Keratinocyte (primary cell): ENCODE data around the gene URB2. TPM values are rescaled to one million over a fixed set of nuclear protein-coding genes. Genes with fewer than 3 reads are reported as not detected.

Experiments used
- DNase-seq: peaks from one replicate; pipeline ENCODE4 v3.0.0-alpha.2; 2011; ENCODE audit warnings: low read depth, missing footprints, low spot score
- FAIRE-seq: peaks from 2 replicates; lab custom pipeline; 2011; peaks lifted over from hg19 to GRCh38; lab: Jason Lieb, UNC
- H2AFZ ChIP-seq: 2 replicates; pipeline ENCODE4 v1.6.0; 2012; ENCODE audit warnings: low read length, control low read depth, inconsistent platforms; ENCODE audit not compliant: control insufficient read depth
- H3K27ac ChIP-seq: 2 replicates; pipeline ENCODE4 v1.5.1; 2011; ENCODE audit warnings: low read length; ENCODE audit not compliant: control insufficient read depth, insufficient read depth
- H3K27me3 ChIP-seq: 3 replicates; pipeline ENCODE4 v1.6.0; 2011; ENCODE audit warnings: low read length; ENCODE audit not compliant: control insufficient read depth, insufficient read depth; ENCODE audit errors: extremely low read depth
- H3K36me3 ChIP-seq, 2 experiments: 2 replicates in 1 of 2; 3 replicates in 1 of 2; pipeline ENCODE4 v1.5.1; 2011; ENCODE audit warnings: low read length in 2 of 2, mild to moderate bottlenecking in 1 of 2; ENCODE audit not compliant: control insufficient read depth in 2 of 2, insufficient read depth in 2 of 2; ENCODE audit errors: extremely low read depth in 1 of 2
- H3K4me1 ChIP-seq: 3 replicates; pipeline ENCODE4 v1.5.1; 2011; ENCODE audit warnings: low read length; ENCODE audit not compliant: control insufficient read depth, insufficient read depth; ENCODE audit errors: extremely low read depth
- H3K4me2 ChIP-seq: 3 replicates; pipeline ENCODE4 v1.6.0; 2011; ENCODE audit warnings: low read depth, low read length; ENCODE audit not compliant: control insufficient read depth, insufficient read depth; ENCODE audit errors: extremely low read depth
- H3K4me3 ChIP-seq, 3 experiments: fragments of 200-600 bp in 1 of 3; sonication (generic) in 1 of 3; 2 replicates in 2 of 3; 3 replicates in 1 of 3; pipeline ENCODE4 v1.5.1; 2011 to 2016; ENCODE audit warnings: low read length in 3 of 3, mild to moderate bottlenecking in 3 of 3, control low read depth in 2 of 3, inconsistent platforms in 1 of 3, low read depth in 1 of 3, mixed read lengths in 1 of 3, mixed run types in 1 of 3, moderate library complexity in 1 of 3; ENCODE audit not compliant: control insufficient read depth in 2 of 3, insufficient read depth in 2 of 3; ENCODE audit errors: extremely low read depth in 1 of 3
- H3K79me2 ChIP-seq: 2 replicates; pipeline ENCODE4 v1.6.0; 2012; ENCODE audit warnings: low read length; ENCODE audit not compliant: control insufficient read depth, insufficient read depth
- H3K9ac ChIP-seq: 3 replicates; pipeline ENCODE4 v1.6.0; 2011; ENCODE audit warnings: low read length; ENCODE audit not compliant: control insufficient read depth, insufficient read depth; ENCODE audit errors: extremely low read depth
- H3K9me1 ChIP-seq: 3 replicates; pipeline ENCODE4 v1.6.0; 2011; ENCODE audit warnings: low read length; ENCODE audit not compliant: control insufficient read depth, insufficient read depth; ENCODE audit errors: extremely low read depth
- H3K9me3 ChIP-seq: 2 replicates; pipeline ENCODE4 v1.5.1; 2012; ENCODE audit warnings: low read depth, low read length; ENCODE audit not compliant: control insufficient read depth
- H4K20me1 ChIP-seq: 3 replicates; pipeline ENCODE4 v1.6.0; 2011; ENCODE audit warnings: low read length; ENCODE audit not compliant: control insufficient read depth, insufficient read depth; ENCODE audit errors: extremely low read depth
- EZH2 ChIP-seq: IDR thresholded peaks from one replicate; pipeline ENCODE4 v1.6.1; 2012; ENCODE audit warnings: inconsistent platforms, mild to moderate bottlenecking, low read length, moderate library complexity
- dilution Hi-C: fragments of 300-500 bp; cut with MboI; formaldehyde crosslinking; loops from one replicate; pipeline ENCODE4 v1.7.0; 2020; ENCODE audit warnings: low sequenced_read_pairs; ENCODE audit not compliant: extremely low pct_ligation_motif_present
- polyA plus RNA-seq, 5 experiments: library from polyadenylated mRNA; depleted of rRNA in 3 of 5; stranded (reverse) in 3 of 5; stranded (forward) in 1 of 5; unstranded in 1 of 5; fragments of >200 nt; gene quantifications; 1 replicate in 1 of 5; 2 replicates in 3 of 5; 3 replicates in 1 of 5; pipeline versions ENCODE4 v1.2.1 to v1.2.3, GENCODE V29; 2011 to 2012; ENCODE audit warnings: missing spikeins in 2 of 5, low read depth in 1 of 5, low replicate concordance in 1 of 5
- TF ChIP-seq, protein P1 (sequence below), 3 experiments: IDR thresholded peaks in 1 of 3; conservative IDR thresholded peaks in 1 of 3; optimal IDR thresholded peaks in 1 of 3; 2 replicates in 2 of 3; 3 replicates in 1 of 3; pipeline versions ENCODE3 to v1.5.1; 2011; ENCODE audit warnings: low read length in 3 of 3, mild to moderate bottlenecking in 3 of 3, moderate library complexity in 2 of 3, control low read depth in 1 of 3, inconsistent platforms in 1 of 3; ENCODE audit not compliant: insufficient read depth in 2 of 3; ENCODE audit errors: extremely low read depth in 1 of 3

The URB2 gene
- polyA plus RNA-seq, 1 donor (not counting 4 experiments of a cell fraction or from before 2014, with no cell fraction given), result 8.5 TPM

DNA sequence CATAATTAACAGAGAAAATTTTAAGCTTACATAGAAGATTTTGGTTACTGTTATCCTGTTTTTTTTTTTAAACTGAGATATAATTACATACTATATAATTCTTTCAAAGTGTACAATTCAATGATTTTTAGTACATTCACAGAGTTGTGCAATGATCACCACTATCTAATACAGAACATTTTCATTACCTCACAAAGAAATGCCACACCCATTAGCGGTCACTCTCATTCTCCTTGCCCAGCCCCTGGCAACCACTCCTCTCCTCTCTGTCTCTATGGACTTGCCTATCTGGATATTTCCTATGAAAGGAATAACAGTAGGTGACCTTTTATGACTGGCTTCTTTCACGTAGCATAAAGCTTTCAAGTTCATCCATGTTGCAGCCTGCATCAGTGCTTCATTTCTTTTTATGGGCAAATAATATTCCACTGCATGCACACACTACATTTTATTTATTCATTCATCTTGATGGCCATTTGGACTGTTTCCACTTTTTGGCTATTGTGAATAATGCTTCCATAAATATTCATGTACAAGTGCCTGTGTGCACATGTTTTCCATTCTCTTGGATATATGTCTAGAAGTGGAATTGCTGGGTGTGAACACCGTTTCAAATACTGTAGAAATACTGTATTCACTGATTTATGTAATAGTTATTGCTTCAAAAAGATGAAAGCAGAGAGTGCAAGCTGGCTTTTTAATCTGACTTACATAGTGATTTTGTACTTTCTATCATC lies 26.7 kb upstream of the URB2 start:
- Histone ChIP-seq H4K20me1 (peaks cover 2% of the 10 kb centered on the region), H3K79me2 (peaks cover 21% of the 10 kb centered on the region), H3K4me2 (no peak overlapping the region), H3K9ac (no peak overlapping the region), H3K27me3 (no peaks in the 10 kb centered on the region), H3K9me3 (no peaks in the 10 kb centered on the region), H3K9me1 (no peaks in the 10 kb centered on the region), H3K4me3 (no peak overlapping the region), H3K36me3 (peaks cover 13 to 19% of the 10 kb centered on the region in 2 experiments), H3K4me1 (no peaks in the 10 kb centered on the region), H3K27ac (no peak overlapping the region), H2AFZ (no peak overlapping the region)
- FAIRE-seq (no peak), DNase-seq (no peak)
- dilution Hi-C loops, result no loop called here
- no peak for TF ChIP-seq EZH2
- TF ChIP-seq, protein P1, sequence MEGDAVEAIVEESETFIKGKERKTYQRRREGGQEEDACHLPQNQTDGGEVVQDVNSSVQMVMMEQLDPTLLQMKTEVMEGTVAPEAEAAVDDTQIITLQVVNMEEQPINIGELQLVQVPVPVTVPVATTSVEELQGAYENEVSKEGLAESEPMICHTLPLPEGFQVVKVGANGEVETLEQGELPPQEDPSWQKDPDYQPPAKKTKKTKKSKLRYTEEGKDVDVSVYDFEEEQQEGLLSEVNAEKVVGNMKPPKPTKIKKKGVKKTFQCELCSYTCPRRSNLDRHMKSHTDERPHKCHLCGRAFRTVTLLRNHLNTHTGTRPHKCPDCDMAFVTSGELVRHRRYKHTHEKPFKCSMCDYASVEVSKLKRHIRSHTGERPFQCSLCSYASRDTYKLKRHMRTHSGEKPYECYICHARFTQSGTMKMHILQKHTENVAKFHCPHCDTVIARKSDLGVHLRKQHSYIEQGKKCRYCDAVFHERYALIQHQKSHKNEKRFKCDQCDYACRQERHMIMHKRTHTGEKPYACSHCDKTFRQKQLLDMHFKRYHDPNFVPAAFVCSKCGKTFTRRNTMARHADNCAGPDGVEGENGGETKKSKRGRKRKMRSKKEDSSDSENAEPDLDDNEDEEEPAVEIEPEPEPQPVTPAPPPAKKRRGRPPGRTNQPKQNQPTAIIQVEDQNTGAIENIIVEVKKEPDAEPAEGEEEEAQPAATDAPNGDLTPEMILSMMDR (optimal IDR thresholded peaks at IDR 0.05 in 1 of 3, IDR thresholded peaks at IDR 0.05 in 1 of 3, conservative IDR thresholded peaks at IDR 0.05 in 1 of 3; ENCODE audit: extremely low read depth in 1 of 3, insufficient read depth in 2 of 3, low read length in 3 of 3), result no peak

DNA sequence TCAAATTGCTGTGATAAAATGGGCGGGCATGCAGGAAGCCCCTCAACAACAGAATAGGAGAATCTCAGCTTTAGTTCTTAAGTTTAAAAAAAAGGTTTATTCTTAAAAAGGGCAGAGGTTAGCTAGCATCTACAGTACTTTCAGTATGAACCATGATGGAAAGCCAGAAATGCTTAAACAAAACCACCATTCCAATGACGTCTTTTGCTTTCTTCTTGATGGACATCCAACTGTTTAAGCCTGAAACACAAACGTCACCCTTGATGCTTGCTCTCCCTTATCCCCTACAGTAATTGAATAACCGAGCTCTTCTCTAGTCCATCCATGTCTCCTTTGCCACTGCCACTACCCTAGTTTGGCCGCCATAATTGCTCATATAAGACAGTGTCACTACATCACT lies 25.8 kb upstream of the URB2 start:
- FAIRE-seq, result no peak
- no peak overlapping the region for H2AFZ ChIP-seq
- dilution Hi-C loops, result no loop called here
- no peak overlapping the region for H3K27ac ChIP-seq
- H3K9me1 ChIP-seq, result no peaks in the 10 kb centered on the region
- H4K20me1 ChIP-seq, result peaks cover 2% of the 10 kb centered on the region
- H3K27me3 ChIP-seq, result no peaks in the 10 kb centered on the region
- TF ChIP-seq EZH2, result no peak
- TF ChIP-seq, protein P1 (optimal IDR thresholded peaks at IDR 0.05 in 1 of 3, IDR thresholded peaks at IDR 0.05 in 1 of 3, conservative IDR thresholded peaks at IDR 0.05 in 1 of 3; ENCODE audit: extremely low read depth in 1 of 3, insufficient read depth in 2 of 3, low read length in 3 of 3), result no peak
- DNase-seq, result no peak
- no peaks in the 10 kb centered on the region for H3K4me1 ChIP-seq
- peaks cover 21% of the 10 kb centered on the region for H3K79me2 ChIP-seq
- H3K4me3 ChIP-seq, result no peak overlapping the region
- H3K36me3 ChIP-seq, result peaks cover 11 to 17% of the 10 kb centered on the region in 2 experiments
- no peak overlapping the region for H3K9ac ChIP-seq
- no peak overlapping the region for H3K4me2 ChIP-seq
- no peaks in the 10 kb centered on the region for H3K9me3 ChIP-seq
